ENCODE measurements around the gene FOXK2.

DNA sequence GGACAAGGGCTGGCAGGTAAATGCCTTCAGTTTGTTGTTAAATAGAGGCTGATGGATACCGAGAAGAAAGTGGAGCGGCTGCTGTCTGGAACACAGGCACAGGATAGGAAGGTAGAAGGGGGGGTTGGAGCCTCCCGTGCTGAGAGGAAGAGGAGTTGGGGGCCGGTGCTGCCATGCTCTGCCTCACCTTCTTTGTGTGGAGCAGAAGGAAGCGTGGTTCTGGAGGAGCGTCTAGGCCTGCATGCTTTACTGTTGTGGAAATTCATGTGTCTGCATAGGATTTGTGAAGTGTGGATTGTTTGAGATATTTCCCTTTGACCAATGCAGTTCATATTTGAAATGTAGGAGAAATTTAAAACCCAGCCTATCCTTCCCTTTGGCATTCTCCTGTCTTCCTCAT, 52.3 kb downstream of the FOXK2 start:
- TF ChIP-seq POLR2A (IDR thresholded peaks at IDR 0.05; ENCODE audit: low read length) (no peak), GATA1 (IDR thresholded peaks at IDR 0.05; ENCODE audit: low read depth, low read length) (no peak)

Measured in erythroblast (primary cell).